ENCODE results near the gene TMCC2.
"Not testable (repeated sequence)": the region's sequence is repeated elsewhere in the genome, so short reads cannot be mapped to it uniquely, and the experiment has no call there.

Gene TMCC2

DNA sequence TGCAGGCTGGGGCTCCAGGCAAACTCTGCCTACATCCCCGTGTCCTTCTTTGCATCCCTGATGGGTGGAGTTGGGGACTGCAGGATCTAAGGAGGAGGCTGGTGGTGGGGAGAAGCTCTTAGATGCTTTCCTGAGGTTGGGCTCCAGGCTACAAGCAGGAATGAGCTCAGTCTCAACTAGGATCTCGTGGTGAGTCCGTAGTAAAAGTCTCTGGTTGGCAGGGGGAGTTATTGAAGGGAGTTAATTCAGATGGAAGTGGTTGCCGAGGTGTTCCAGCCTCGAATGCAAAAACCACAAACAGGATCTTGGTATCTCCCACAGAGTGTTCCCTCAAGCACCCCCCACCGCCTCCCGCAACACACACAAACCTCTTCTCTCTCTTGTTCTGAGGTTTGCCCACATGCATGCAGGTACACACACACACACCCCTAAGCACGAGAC, 35.0 kb downstream of the TMCC2 start:
- no peak for DNase-seq

GRCh38 chr1:205263580-205264190, 35.9 kb downstream of the TMCC2 start:
- no peak for DNase-seq

GRCh38 chr1:205266611-205267305, 39.0 kb downstream of the TMCC2 start:
- DNase-seq: no peak

- DNase-seq: no peak
These were observed 39.7 kb downstream of the TMCC2 start for GRCh38 chr1:205267306-205267902.

GRCh38 chr1:205268846-205269680, 41.3 kb downstream of the TMCC2 start:
- DNase-seq: no peak

DNA sequence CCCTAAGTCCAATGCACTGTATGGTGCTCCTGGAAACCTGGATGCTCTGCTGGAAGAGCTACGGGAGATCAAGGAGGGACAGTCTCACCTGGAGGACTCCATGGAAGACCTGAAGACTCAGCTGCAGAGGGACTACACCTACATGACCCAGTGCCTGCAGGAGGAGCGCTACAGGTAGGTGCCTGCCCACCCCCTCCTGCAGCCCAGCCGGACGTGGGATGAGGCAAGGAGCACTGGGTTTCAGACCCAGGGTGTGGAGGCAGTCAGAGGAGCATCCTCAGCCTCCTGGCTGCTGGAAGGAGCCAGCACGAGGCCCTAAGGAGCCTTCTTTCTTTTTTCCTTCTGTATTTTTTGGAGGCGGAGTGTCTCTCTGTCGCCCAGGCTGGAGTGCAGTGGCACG, 42.0 kb downstream of the TMCC2 start:
- DNase-seq: no peak

- no peak for DNase-seq
These were observed 42.5 kb downstream of the TMCC2 start for GRCh38 chr1:205270271-205270670.

- DNase-seq: no peak
These were observed 43.0 kb downstream of the TMCC2 start for GRCh38 chr1:205270764-205271163.

DNA sequence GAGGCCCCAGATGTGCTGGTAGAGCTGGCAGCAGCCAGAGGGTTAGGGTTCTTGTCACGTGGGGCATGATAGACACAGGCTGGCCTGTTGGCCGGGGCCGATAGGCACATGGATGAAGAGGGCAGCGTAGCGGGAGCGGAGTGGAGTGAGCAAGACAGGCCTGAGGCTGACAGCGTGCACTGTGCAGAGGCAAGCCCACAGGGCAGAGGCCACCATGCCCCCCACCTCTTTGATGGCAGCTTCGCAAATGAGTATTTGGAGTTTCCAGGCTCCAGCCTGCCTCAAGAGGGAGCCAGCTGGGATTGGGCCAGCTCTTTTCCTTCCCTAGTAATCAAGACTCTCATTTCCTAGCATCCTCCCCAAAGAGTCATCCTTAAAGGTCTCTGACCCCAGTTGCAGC, 43.5 kb downstream of the TMCC2 start:
- no peak for DNase-seq

DNA sequence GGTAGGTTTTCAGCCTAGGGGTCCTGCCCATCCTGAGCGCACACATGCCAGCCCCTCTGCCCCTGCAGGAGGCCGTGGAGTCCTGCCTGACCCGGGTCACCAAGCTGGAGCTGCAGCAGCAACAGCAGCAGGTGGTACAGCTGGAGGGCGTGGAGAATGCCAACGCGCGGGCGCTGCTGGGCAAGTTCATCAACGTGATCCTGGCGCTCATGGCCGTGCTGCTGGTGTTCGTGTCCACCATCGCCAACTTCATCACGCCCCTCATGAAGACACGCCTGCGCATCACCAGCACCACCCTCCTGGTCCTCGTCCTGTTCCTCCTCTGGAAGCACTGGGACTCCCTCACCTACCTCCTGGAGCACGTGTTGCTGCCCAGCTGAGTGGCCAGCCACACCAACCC, 44.0 kb downstream of the TMCC2 start:
- no peak for DNase-seq

- DNase-seq: no peak
These were observed 44.8 kb downstream of the TMCC2 start for GRCh38 chr1:205272536-205272935.

DNA sequence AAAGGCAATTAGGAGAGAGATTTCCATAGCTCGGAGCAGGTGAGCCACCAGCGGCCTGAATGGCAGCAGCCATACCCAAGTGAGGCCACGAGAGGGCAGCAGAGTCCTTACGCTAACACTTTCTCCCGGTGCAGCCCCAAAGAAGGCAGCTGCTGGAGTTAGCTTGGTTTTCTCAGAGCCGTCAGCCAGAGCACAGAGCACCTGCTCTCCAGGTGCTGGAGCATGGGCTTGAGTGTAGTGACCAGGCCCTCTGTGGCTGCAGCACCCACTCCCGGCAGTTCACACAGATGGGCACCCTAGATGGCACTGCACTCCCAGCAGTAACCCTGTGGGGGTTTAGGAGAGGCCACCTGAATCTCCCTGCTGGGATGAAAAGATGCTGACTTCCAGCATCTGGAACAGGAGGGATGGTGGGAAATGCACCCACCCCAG, 45.8 kb downstream of the TMCC2 start:
- DNase-seq: peak; percentile 86

DNA sequence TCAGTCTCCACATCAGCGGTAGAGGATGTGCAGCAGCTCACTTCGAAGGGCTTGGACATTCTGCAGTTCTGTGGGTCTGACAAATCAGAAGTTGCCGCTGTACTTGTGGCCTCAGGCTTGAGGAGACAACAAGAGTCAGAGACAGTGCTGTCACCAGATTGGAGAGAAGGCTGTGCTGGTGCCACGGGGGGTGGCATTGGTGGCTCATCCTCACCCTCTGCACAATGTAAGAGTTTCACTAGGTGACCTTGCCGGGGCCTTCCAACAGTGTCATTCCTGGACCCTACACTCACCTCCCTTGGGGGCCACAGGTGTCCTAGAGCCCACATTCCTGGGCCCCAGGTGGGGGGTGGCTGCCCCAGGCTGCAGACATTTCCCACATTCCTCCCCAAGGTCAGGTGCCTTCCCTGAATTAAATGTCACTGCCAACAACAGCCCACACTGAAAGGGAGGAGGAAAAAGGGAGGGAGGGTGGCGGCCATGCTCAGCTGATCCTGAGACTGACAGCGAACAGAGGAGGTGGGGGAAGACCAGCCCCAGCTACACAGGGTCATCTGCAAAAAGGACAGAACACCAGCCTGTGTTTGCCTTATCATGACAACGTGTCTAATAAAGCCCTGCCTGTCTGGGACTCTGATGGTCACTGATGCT, 46.4 kb downstream of the TMCC2 start:
- DNase-seq: no peak

GRCh38 chr1:205275133-205275532, 47.4 kb downstream of the TMCC2 start:
- peak; percentile 41 for DNase-seq

- no peak for DNase-seq
These were observed 48.4 kb downstream of the TMCC2 start for GRCh38 chr1:205275916-205276688.

- DNase-seq: no peak
These were observed 48.9 kb downstream of the TMCC2 start for GRCh38 chr1:205276689-205277065.

GRCh38 chr1:205279986-205280385, 52.2 kb downstream of the TMCC2 start:
- DNase-seq: no peak

DNA sequence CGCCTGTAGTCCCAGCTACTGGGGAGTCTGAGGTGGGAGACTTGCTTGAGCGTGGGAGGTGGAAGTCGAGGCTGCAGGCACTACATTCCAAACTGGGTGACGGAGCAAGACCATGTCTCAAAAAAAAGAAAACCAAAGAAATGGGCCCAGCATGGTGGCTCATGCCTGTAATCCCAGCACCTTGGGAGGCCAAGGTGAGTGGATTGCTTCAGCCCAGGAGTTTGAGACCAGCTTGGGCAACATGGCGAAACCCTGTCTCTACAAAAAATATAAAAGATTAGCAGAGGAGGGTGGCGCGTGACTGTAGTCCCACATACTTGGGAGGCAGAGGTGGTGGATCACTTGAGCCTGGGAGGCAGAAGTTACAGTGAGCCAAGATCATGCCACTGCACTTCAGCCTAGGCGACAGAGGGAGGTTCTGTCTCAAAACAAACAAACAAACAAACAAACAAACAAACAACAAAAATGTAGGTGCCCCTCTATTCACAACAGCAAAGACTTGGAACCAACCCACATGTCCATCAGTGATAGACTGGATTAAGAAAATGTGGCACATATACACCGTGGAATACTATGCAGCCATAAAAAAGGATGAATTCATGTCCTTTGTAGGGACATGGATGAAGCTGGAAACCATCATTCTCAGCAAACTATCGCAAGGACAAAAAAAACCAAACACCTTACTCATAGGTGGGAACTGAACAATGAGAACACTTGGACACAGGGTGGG, 53.1 kb downstream of the TMCC2 start:
- not testable (repeated sequence) for DNase-seq

GRCh38 chr1:205283270-205284147, 55.8 kb downstream of the TMCC2 start:
- no peak for DNase-seq

GRCh38 chr1:205284420-205285144, 56.8 kb downstream of the TMCC2 start:
- peak; percentile 90 for DNase-seq

Data from CD4-positive, alpha-beta T cell treated with Interleukin-21 for 1 hour (primary cell).